DOHH2 (cell line): ENCODE results near the gene C3orf20.

Experiments used
- CTCF ChIP-seq: fragments of 200-600 bp; sonication (generic); IDR thresholded peaks from one replicate; pipeline ENCODE4 v1.5.1; 2014; ENCODE audit warnings: antibody characterized with exemption, mild to moderate bottlenecking, low read depth, low read length; ENCODE audit not compliant: poor library complexity, severe bottlenecking
- EZH2phosphoT487 ChIP-seq: fragments of 200-600 bp; sonication (generic); IDR thresholded peaks from 2 replicates; pipeline ENCODE4 v1.6.1; 2017; ENCODE audit warnings: borderline replicate concordance, mild to moderate bottlenecking, antibody characterized with exemption, low read length, moderate library complexity, mixed read lengths

DNA sequence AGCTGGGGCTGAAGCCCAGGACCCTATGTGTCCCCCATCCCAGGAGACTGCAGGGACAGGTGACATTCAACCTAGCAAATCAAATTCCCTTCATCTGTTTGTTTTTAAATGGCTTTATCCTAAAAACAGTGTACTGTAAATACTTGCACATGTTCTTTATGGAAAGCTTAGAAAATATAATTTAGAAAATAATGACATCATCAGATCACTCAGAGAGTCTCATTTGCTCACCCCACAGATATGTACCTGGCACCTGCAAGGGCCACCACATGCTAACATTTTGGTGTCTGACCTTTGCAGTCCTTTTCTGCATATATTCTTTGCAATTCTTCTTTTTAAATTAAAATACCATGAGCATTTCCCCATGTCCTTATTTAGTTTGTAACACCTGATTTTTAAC lies 85.2 kb downstream of the C3orf20 start:
- TF ChIP-seq CTCF (no peak), EZH2phosphoT487 (no peak)
